CD4-positive, alpha-beta T cell treated with Interleukin-1 beta for 1 hour (primary cell): Measurements from ENCODE around the gene CCDC85C.
A peak's percentile ranks its signal among the peaks of the same experiment; 100 is the strongest.

Experiments
- DNase-seq, 2 donors: peaks; one replicate each; pipeline ENCODE4 v3.0.0-alpha.2; 2020 to 2022

Gene CCDC85C

DNA sequence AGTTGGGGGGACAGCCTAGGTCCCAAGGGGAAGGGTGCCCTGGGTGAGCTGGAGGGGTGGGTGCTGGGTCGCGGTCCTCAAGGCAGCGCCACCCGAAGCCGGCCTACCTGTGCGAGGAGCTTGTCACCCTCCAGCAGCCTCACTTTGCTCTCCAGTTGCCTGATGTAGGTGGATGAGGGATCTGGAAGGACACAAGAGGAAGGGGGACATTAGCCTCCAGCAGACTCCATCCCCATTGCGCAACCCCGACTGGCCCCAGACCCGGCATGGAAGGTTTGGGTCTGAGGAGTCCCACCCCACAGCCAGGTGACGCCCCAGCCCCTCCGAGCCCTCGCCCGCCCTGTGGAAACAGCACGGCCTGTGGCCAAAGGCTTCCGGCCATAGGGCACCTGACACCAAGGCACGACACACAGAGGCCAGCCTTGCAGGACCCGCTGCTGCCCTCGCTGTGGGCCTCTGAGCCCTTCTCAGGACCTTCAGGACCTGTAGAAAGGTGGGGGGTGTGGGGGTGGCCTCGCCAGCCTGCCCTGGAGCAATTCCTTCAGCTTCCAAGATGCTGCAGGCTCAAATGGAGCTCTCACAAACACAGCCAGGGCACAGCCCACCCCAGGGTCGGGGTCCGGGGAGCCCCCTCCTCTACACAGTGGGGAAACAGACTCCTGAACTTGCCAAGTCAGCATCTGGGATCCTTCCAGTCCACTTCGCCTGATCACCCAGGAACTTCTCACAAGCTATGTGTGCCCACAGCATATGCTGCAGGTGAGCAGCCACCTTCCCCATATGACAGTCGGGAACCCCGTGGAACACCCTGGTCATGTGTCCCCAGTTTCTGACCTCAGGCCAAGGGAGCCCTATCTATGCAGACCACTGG is 67.9 kb downstream of the CCDC85C start:
- DNase-seq = no peak

DNA sequence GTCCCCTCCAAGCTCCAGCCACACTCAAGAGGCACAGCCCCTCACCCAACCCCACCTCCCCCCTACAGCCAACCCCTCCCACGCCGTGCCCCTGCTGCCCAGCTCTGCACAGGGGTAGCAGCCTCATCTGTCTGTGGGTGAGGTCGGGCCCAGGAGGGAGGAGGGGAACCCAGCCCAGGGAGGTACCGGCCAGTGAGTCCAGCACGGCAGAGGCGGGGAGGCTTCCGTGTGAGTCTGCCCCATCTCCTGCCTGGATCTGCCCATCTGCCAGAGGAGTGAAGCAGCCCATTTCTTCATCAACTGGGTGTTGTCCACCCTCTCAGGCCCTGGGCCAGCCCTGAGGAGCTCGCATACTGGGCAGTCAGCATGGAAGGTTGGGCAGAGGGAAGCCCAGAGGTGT is 68.6 kb downstream of the CCDC85C start:
- no peak for DNase-seq

DNA sequence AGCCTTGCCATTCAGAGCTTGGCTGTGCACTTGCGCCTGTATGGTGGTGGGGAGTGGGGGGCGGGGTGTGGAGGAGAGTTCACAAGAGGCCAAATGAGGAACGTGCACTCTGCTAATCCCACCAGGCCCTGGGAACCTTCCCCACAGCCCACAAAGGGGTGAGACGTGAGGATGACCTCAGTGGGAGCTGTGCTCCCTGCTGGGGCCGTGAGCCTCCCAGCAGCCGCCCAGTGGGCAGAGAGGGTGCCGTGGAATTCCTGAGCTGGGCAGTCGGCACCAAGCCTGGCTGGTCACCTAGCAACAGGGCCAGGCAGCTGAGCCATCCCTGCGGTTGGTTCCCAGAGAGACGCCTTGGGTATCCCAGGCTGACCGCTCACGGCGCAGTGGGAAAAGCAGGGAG is 69.1 kb downstream of the CCDC85C start:
- DNase-seq = no peak

DNA sequence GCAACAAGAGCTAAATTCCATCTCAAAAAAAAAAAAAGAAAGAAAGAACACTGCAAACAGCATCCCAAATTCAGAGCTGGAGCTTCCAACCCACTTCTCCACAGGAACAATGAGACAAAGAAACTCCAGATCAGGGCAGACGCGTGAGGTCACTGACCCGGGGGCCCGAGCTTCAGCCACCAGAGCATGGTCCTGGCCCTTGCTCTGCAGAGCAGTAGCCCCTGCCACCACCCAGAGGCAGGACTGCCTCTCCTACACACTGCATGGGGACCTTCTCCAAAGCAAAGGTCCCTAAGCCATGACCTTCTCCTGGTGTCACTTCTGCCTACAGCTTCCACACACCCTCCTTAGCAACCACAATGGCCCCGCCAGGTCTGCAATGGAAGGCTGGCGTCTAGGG is 69.7 kb downstream of the CCDC85C start:
- no peak for DNase-seq

DNA sequence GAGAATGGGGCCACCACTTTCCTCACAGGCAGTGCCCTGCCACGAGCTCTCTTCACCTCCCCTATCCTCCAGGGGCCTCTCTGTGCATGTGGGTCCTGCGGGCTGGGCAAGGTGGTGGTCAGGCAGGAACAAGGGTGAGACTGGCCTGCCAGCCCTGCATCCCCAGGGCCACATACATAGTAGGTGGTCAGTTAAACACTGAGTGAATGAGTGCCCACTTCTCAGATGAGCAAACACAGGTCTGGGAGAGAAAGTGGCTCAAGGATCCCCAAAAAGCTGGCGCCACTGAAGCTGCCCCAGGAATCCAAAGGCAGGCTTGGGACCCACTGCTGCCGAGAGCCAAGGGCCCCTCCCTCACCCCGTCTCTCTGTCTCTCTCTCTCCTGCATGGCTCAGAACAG is 71.7 kb downstream of the CCDC85C start:
- no peak for DNase-seq

DNA sequence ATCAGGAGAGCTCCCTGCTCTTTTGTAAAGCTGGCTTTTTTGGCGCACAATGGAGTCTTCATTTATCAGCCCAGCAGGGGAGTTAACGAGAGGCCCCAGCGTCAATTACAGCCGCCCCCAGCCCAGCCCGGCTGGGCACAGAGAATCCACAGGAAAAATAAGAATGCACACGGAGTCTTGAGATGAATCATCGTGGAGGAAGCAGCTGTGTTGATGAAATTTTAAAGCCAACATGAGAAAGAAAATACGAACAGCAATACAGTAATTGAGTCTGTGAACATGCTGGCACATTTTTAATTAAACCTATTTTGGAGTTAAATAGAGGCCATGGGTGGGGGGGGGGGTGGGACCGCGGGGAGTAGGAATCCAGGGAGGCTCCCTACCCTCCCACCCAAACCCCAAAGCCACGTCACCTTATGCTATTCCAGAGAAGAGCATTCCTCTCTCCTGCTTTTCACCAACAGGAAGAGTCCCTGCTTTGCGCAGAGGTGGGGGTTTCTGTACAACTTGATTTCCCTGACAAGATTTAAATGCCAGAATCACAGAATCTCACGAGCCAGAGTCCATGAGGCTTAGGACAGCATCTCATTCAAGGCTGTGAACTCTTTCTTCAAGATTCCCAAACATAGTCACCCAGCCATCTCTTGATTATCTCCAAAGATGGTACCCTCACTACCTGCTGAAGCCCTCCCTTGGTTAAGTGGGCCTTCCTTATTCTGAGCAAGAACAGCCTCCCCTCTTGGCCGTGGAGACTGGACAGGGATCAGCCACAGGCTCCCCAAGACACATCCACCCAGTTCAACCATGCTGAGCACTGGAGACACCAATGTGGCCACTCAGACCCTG is 72.5 kb downstream of the CCDC85C start:
- DNase-seq = no peak

DNA sequence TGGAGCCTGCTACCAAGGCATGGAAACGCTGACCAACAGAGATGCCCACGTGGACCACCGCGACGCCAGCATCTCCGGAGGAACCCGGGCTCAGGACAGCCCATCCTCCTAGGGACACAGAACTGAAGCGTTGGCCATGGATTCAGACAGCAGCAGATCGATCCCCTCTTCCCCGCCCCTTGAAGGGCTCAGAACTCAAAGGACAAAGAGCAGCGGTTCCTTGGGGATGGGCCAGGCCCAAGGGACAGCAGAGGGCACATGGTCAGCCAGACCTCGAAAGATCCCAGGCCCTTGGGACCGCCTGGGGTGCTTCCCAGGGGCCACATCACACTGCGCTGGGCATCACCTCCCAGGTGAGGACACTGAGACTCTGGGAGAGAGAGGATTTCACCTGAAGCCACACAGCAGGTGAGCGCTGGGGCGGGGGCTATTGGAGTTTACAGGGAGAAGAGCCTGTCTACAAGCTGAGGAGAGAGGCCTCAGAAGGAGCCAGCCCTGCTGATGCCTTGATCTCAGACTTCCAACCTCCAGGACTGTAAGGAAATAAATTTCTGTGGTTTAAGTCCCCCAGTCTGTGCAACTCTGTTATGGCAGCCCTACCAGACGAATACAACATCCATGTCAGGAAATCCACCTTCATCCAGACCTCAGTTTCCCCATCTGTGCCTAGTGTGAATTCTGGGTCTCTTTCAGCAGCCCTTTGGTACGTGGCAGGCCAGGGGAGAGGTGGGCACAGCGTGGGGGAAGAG is 73.4 kb downstream of the CCDC85C start:
- no peak for DNase-seq

DNA sequence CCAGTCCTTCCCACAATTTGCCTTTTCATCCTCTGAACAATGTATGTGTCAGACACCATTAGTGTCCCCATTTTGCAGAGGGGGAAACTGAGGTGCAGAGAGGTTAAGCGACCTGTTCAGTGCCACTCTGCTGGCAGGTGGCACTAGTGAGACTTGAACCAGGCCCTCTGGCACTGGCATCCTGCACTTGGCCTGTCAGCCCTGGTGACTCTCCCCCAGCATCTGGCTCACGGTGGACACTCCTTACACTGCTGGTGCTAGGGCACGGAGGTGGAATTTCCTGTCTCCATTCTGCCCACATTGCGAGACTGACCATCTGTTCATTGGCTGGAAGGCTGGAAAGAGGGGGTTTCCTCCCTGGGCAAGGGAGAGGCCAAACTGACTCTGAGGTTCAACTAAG is 74.1 kb downstream of the CCDC85C start:
- DNase-seq = no peak

DNA sequence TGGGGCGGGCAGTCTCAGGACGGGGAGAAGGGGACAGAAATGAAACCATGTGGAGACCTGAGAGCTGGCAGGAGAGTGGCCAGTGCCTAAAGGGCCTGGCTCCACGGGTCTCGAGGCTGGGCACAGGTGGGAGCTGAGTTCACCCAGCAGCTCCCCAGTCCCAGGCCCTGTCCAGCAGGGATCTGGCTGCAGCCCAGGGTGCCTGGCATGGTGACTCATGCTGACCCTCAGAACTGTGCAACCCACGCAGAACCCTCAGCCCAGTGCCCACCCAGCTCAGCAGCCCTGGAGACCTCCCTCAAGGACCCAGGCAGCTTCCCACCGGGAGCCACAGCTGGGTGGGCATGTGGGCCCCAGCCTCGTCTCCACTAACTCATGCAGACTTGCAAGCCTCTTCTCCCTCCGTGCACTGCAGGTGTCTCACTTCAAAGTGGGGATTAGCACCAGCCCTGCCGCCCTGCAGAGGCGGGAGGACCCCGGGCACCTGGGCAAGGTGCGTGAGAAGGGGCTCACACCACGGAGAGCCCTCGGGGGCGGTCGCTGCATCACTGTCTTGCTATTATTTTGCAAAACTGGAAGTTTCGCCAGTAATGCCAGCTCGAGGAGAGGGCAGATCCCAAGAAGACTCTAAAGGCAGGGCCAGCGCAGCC is 76.5 kb downstream of the CCDC85C start:
- no peak for DNase-seq

DNA sequence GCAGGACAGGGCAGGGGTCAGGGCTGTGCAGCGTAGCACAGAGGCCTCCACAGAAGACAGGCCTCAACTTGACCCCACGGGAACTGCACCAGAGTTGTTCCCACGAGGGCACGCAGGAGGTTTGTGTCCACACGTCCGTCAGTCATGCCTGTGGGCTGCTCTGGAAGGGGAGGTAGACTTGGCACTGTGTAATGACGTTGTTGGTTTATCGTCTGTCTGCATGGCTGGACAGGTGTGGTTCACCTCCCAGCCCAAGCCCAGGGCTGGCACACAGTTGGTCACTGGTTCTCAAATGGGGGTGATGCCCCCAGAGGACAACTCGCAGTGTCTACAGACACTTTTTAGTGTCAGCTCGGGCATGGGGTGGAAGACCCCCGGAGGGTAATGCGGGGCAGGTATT is 77.0 kb downstream of the CCDC85C start:
- DNase-seq = no peak

DNA sequence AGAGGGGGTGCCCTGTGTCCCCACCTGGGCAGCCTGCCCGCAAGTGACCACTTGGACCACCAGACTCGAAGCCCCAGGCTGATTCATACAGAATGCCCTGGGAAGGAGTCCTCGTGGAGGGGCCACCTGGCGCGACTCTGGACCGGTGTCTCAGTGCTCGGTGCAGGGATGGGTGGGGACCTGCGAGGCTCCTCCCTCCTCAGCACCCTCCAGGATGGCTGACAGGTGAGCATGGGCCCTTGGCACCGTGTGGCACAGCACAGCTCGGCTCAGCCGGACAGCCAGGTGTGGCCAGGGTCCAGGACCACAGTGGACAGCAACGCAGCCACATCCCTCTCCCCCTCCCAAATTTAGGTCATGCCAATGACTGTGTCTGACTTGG is 78.3 kb downstream of the CCDC85C start:
- no peak for DNase-seq

DNA sequence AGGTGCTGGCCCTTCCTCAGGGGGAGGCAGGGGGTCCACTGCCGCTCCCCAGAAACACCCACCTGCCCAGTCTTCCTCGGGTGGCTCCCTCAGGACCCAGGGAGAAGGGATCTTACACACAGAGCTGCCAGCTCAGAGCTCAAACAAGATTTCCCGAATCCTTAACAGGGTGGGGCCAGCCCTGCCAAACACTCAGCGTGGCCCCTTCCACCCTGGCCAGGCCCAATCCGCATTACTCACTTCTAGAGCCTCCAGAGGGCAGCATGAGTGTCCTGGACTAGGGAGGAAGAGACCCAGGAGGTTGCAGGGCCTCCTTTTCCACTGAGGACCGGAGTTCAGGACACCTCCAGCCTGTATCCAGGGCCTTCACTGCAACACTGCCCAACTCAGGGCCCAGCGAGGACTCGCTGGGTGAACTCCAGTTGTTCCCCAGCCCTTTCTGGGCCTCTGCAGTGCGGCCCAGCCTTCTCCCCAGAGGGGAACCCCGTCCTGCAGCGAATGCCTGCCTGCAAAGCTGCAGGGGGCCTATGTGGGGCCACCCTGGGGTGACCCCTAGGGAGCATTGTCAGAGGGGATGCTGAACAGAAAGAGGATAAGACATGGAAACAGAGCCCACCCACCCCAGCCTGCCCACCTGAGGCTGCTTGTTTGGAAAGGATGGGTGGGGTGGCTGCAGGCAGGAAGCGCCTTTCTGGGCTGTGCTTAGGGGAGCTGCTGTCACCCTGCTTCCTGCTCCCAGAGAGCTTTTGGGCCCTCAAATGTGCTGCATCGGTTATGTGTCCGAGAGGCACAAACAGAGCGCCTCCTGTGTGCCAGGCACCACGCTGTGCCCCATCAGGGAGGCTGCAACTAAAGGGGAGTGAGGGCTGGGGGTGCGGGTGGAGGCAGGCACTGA is 79.0 kb downstream of the CCDC85C start:
- DNase-seq = peak in 1 of 2 donors; percentile 11

DNA sequence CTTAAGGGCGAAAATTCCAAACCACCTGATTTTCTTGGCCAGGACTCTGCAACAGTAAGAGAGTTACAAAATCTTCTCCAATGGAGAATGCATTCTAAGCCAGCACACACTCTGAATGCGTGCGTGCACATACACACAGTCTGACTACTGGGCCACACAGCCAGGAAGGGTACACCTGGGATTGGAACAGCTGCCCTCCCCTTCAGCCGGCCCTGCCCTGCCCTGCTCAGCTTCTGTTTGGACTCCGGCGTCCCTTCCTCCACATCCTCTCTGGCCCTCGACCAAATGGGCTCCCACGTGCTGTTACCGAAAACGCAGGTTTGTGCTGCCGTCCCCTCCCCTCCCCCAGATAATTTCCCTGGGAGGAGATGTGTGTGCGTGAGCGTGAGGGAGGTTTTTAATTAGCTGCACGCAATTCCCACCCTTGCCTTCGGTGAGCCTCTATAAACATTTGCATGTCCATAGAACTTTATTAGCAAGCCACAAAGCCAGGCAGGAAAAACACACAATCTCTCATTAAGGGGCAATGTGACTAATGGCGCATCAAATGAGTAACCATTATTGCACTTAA is 79.8 kb downstream of the CCDC85C start:
- no peak for DNase-seq

DNA sequence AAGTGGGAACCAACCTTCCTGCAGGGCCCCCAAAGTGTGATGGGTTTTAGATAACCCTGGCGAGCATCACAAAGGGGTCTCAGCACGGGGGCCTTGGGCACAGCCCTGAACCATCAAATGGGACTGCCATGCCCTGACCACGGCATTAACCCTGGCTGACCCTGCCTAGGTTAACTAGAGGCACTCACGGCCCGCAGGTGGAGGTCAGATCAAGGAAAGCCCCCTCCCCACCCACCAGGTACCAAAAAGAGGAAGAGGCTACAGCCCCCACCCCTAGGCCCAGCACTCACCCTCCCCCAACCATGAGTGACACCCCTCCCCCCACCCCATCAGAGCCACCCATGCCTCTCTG is 80.3 kb downstream of the CCDC85C start:
- no peak for DNase-seq

DNA sequence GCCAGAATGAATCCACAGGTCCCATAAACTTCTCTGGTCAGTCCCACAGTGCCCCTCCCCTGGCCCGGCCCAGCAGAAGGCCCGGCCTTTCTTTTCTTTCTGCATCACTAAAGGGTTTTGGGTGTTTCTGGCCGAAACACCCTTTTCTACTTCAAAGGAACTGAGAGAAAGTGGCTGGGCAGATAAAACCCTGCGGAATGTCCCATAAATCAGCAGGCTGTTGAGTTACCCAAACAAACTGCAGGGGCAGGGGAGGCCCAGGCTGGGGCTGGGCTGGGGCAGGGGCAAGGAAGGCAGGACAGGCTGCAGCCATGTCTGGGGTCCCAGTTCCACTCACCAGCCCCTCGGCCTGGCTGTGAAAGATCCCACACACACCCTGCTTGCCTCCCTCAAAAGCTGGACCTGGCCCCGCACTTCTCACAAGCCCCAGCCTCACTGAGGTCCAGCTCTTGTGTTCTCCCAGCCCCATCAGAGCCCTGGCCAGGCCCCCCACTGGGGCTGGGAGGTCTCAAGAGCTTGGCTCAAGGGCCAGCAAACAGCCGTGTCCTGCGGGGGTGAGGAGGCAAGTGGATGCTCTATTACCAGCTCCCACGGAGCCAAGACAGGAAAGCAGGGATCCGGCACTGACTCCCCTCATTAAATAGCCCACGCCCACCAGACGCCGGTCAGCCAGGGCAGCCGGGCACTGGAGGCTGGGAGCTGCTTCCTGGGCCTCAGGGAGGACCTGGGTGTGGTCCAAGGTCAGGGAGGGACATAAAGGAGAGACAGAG is 80.9 kb downstream of the CCDC85C start:
- no peak for DNase-seq

DNA sequence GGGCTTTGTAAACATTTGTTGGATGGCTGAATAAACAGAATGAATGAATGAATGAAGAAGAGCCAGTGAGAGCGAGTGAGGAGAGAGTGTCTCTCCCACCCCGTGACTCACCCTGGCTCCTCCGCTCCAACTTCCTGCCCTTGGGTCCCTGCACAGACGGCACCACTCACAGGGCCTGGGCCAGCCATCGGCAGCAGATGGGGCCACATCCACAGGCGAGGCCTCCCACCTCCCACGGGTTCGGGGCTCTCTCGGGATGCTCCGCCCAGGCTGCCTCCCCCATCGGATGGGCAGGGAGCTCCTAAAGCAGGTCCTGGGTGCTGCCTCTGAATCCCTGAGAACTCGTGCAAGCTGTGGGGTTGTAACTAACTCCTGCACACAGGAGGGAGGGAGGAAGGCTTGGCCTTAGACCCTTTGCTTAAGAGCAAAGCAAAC is 81.5 kb downstream of the CCDC85C start:
- no peak for DNase-seq

DNA sequence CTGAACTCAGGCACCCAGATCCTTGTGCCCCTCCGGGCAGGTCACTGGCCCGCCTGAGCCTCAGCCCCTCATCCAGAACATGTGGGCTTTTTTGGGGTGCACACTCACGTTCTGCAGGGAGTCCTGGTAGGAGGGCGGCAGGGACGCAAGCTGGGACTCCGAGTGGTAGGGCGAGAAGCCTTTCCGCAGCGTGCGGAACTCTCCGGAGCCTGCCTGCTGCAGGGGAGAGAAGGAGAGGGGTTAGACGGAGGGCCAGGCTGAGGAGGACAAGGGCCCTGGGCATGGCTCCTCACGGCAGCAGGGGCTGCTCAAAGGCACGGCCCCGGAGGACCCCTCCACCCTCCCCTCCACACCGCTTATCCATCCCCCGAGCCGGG is 82.0 kb downstream of the CCDC85C start:
- DNase-seq = no peak

DNA sequence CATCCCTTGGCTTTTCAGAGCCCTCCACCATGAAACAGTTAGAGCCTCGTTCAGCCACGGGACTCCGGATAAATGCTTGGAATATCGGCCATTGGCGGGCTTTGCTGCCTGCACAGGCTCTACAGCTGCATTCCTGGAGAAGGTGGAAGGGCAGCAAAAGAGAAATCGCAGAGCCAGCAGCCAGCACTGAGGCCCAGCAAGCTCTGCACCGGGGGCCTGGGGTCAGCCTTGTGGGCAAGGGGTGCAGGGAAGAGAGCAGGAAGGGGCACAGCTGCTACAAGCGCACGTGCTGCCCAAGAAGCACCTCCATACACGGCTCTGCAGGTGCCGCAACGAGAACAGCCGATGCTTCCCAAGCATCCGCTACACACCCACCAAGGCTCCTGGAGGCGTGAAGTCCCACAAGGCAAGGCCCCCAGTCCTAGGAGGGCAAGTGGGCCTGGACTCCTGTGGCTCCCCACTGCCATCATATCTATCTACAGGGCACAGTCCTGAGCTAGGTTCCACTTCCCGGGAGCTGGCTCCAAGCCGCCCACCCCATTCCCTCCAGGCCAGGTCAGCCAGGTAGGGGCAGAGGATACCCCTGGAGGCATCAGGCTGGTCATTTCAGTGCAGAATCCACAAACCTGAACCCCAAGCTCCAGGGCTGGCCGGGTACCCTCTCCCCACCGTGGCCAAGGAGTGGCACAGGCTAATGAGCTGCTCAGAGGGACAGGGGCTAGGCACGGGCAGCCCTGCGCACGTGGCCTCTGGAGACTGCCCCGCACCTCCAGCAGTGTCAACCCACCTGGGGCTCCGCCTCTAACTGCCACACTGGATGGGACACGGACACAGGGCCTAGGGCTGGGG is 82.6 kb downstream of the CCDC85C start:
- no peak for DNase-seq

DNA sequence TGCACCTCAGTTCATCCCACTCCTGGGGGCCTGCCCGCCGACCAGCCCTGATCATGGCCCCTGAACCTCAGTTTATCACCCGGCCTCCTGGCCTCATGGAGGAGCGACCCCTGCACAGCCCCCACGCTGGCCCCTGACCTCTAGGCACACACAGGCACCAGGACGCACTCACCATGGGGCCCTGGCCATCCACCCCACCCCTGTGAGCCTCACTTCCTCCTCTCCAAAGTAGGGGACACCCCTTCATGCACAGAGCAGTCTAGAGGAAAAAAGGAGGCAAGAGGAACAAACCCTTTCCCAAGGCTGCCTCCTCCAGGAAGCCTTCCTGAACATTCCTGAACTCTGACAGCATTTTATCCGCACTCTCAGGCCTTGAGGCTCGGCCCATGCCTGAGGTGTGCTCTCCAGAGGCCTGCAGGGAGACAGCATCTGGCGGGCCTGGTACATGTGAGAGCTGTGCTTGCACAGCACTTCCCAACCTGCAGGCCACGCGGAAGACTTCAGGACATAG is 83.4 kb downstream of the CCDC85C start:
- no peak for DNase-seq
